GM18907 (cell line): ENCODE data around the gene FNDC8.
"Not testable (repeated sequence)": the region's sequence is repeated elsewhere in the genome, so short reads cannot be mapped to it uniquely, and the experiment has no call there.

Source experiments
- ATAC-seq: cut with Tn5 transposase; IDR thresholded peaks from one replicate; pipeline ENCODE4 v1.9.1; 2021; ENCODE audit warnings: mild to moderate bottlenecking, moderate library complexity; ENCODE audit not compliant: unreplicated experiment

FNDC8 gene

GRCh38 chr17:35121315-35121714 is at the start of gene FNDC8:
Gene FNDC8, plus strand, starts transcription at chr17:35121615. Its CDS starts 79 bp downstream, at chr17:35121694.
- no peak for ATAC-seq

- ATAC-seq, result no peak
Measured at GRCh38 chr17:35073183-35073790, 48.1 kb upstream of the FNDC8 start.

- no peak for ATAC-seq
Measured at GRCh38 chr17:35073991-35074627, 47.3 kb upstream of the FNDC8 start.

- ATAC-seq, result no peak
Measured at GRCh38 chr17:35074711-35075707, 46.4 kb upstream of the FNDC8 start.

- no peak for ATAC-seq
Measured at GRCh38 chr17:35076874-35077273, 44.5 kb upstream of the FNDC8 start.

- no peak for ATAC-seq
Measured at GRCh38 chr17:35079547-35080423, 41.6 kb upstream of the FNDC8 start.

- ATAC-seq, result peak; percentile 50
Measured at GRCh38 chr17:35080536-35080935, 40.9 kb upstream of the FNDC8 start.

GRCh38 chr17:35081638-35082037 is 39.8 kb upstream of the FNDC8 start:
- no peak for ATAC-seq

- ATAC-seq, result no peak
Measured at GRCh38 chr17:35082073-35082657, 39.2 kb upstream of the FNDC8 start.

GRCh38 chr17:35083071-35083470 is 38.3 kb upstream of the FNDC8 start:
- no peak for ATAC-seq

- ATAC-seq, result no peak
Measured at GRCh38 chr17:35084987-35085386, 36.4 kb upstream of the FNDC8 start.

GRCh38 chr17:35086164-35086563 is 35.3 kb upstream of the FNDC8 start:
- ATAC-seq, result no peak

- no peak for ATAC-seq
Measured at GRCh38 chr17:35086931-35087573, 34.4 kb upstream of the FNDC8 start.

GRCh38 chr17:35087731-35088355 is 33.6 kb upstream of the FNDC8 start:
- peak; percentile 1 for ATAC-seq

GRCh38 chr17:35088356-35088880 is 33.0 kb upstream of the FNDC8 start:
- peak; percentile 15 for ATAC-seq

- peak; percentile 69 for ATAC-seq
Measured at GRCh38 chr17:35088881-35089585, 32.4 kb upstream of the FNDC8 start.

- ATAC-seq, result peak; percentile 6
Measured at GRCh38 chr17:35089586-35090296, 31.7 kb upstream of the FNDC8 start.

- not testable (repeated sequence) for ATAC-seq
Measured at GRCh38 chr17:35090707-35091106, 30.7 kb upstream of the FNDC8 start.
